Kidney glomerular epithelial cell (primary cell): ENCODE results near the gene CCDC182.

ENCODE experiments used
- DNase-seq: peaks from one replicate; lab custom pipeline; 2025; lab: John Stamatoyannopoulos, UW

The CCDC182 gene

DNA sequence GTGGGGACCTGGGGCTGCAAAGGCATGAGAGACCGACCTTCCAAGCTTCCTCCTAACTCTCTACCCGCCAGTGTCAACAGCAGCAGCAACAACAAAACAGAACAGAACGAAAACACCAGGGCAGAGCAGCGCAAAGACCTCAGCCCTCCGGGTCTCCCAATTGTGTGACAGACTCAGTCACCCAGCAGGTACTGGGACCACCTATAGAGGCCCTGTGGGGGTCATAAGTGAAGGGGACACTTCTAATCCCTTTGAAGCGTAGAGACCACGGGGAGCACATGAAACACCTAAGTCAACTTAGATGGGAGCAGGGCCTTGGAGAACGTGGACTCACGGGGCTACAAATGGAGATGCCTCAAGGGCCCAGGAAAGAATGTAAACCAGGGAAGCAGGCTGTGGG, 12.6 kb upstream of the CCDC182 start:
- no peak for DNase-seq

DNA sequence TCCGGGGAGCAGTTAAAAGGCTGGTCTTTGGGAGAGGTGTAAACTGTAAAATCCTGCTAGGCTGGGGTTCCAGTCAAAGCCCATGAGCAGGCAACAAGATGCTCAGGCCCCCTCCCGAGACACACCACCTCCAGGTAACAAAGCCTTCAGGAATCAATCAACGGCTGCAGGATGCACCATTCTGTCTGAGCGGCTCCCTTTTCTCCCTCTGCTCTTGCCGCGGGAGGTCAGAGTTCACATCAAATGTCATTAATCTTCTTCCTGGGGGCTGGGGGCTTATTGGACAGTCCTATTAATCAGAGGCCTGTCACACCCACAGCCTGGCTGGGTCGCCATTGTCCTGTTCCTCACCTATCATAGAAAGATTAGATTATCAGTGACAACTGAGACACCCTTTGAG, 11.9 kb upstream of the CCDC182 start:
- no peak for DNase-seq

DNA sequence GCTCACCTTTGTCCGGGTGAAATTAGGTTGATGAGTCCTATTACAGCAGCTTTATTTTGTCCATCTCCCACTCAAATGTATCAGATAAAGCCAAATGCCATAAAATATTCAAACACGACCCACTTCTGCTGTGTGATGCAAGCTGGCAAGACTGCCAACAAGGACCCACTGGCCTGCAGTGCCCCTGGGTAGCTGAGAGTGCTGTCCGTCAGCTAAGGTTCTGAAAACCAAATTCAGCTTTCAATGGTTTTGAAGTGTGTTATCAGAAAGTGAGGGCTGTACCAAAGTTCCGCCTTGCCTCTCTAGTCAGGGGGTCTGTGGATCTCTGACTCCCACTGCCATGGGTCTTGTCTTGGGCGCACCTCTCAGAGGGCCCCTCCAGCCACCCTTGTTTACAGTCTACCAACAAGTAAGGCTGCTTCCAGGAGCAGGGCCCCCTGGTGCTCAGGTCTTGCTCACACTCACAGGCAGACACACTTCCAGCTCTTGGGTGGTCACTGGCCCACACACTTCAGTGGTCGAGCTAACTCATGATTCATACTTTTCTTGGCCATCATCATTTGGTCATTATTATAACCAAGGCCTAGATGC, 10.5 kb upstream of the CCDC182 start:
- no peak for DNase-seq

DNA sequence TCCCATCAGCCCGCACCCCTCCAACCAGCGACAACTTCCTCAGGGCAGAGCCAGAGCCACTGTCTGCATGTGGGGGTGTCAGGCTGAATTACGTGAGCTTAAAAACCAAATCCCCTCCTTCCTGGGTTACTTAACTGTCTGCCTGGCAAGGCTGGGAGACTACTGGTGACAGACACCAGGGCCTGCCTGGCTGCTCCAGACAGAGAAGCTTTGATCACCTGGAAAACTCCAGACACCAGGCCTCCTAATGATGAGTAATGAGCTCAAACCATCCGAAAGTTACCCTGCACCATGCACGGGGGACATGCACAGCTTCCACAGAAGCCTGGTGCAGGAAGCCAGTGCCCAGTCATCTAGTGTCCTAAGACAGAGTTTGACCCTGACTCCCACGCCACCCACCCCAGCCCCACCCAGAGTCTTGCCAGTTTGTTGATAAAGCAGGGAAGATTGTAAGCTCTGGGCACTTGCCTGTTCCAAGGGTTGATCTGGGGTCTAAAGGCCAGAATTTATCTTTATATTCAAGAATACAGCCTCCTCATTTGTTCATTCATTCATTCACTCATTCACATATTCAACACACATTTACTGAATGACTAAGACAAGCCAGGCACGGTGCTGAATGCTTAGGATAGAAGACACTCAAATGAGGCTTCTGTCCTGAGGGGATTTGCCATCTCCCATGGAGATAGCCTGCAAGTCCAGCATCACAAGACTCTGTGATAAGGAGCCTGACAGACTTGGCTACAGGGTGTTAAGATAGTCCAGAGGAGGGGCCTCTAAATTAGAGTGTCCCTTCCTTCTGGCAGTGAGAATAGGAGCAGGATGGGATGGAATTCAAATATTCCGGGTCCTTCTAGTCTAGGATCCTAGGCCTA, 7.2 kb upstream of the CCDC182 start:
- DNase-seq = no peak

DNA sequence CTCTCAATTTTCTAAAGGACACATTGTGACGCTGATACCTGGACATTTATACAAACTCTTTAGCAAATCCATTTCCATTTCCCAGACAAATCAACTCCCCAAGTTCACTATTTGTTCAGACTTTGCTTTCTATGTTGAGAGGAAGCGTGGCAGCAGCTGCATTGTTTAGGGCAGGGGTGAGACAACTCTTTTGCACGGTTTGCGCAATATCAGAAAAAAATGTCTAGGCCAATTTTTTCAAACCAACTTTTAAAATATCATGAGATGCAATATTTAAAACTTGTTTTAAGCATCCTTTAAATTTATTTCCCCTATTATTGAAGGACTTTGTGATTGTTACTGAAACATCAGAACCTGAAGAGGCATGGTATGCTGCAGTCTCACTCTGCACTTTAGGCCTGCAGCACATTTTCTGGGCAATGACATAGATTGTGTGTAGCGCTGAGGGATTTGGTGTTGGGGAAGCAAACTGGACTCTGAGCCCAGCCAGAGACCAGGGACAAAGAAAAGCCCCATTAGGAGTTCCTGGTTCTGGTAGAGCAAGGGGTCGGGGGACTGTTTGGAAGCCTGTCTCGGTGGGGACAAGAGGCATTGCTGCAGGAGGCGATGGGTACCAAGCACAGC, 6.4 kb upstream of the CCDC182 start:
- no peak for DNase-seq

DNA sequence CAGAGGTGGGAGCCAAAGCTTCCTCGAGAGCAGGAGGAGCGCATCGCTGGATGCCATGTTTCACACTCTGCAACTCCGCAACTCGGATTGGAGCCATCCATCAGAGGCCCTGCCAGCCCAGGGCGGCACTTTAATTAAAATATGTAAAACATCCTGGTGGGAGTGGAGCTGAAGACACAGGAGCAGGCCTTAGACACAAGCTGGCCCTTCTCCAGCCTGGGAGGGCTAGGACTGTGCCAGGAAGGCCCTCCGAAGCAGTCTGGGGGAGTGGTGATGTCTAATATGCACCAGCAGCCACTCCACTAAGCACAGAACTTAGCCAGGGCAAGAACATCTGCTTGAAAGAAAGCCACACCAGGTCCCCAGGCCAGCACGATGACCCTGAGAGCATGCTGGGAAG, 5.8 kb upstream of the CCDC182 start:
- DNase-seq = no peak

DNA sequence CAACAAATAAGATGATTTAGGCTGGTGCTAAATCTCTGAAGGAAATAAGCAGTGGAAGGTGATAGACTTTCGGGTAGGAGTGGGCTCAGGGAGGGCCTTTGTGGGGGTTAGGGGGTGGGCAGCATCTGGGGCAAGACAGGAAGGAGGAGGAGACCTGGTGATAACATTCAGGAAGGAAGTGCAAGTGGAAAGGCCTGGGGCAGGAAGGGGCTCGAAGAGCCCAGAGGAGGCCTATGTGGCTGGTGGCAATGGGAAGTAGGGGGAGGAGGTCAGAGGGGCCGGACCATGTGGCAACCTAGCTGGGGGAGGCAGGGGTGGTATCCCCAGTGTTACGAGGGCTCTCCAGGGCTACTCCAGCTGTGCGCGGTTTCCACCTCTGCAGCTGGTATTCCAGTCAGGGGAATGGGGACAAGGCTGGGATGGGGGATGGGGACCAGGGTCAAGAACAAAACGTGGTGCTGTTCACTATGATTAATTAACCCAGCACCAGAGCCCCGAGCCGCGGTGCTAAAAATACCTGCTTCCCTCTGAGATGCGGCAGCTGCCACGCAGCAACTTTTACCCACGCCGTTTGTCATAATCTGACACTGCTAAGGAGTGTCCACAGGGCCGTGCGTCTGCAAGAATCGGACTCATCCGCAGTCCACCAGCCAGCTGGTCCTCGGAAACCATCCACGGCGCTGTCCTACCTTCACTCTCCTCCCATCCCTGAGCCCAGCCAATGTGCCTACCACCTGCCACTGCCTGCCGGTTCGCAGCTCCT, 5.2 kb upstream of the CCDC182 start:
- no peak for DNase-seq

DNA sequence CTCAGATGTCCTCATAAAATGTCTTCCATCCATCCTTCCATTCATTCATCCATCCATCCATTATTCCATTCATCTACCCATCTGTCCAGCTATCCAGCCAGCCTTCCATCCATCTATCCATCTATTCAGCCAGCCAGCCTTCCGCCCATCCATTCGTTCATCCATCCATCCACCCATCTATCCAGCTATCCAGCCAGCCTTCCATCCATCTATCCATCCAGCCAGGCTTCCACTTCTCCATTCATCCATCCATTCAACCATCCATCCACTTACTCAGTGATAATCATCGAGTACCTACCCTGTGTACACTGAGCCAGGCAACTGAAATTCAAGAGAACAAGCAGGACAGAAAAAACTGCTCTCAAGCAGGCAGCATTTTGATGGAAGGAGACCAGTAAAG, 4.6 kb upstream of the CCDC182 start:
- DNase-seq = no peak

DNA sequence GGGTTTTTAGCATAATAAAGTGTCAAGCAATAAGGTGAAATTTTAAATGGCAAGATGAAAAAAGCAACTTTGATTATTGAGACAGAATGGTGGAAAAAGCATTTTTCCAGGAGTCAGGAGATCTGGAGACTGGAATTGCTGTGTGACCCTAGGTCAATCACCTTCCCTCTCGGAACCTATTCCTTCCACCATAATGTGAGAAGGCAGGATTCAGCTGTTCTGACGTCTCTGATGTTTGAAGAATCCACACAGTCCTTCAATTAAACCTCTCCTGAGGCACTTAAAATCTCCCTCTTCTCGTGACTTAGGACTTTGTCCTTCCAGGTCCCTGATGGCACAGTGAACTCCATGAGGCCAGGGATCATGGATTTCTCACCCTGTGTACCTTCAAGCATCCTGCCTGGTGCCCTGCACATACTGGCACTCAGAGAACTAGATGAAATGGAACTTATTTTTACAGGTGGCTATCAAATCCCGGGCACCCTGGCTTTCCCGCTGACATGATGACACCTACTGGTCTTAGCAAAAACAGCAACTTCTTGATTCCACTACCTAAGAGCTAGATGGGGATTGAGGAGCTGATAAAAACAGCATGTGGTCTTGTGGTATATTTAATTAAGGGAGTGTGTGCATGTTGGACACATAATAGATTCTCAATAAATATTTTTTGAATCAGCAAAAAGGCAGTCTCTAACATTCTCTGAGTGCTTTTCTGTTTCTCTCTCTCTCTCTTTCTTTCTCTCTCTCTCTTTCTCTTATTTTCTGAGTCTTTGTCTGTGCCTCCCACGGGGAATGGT, 2.3 kb upstream of the CCDC182 start:
- peak; percentile 28 for DNase-seq

DNA sequence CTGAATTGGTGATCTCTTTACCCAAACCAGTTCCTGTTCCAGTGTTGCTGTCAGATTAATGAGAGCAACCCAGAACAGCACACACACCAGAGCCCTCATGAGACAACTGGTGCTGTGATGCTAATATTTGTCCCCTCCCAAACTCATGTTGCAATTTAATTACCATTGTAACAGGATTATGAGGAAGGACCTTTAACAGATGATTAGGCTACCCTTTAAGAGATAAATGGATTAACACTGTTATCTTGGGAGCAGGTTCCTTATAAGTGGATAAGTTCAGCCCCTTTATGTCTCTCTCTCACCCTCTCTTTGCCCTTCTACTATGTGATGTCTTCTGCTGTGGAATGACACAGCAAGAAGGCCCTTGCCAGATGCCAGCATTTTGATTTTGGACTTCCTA, 1.1 kb upstream of the CCDC182 start:
- DNase-seq = no peak

DNA sequence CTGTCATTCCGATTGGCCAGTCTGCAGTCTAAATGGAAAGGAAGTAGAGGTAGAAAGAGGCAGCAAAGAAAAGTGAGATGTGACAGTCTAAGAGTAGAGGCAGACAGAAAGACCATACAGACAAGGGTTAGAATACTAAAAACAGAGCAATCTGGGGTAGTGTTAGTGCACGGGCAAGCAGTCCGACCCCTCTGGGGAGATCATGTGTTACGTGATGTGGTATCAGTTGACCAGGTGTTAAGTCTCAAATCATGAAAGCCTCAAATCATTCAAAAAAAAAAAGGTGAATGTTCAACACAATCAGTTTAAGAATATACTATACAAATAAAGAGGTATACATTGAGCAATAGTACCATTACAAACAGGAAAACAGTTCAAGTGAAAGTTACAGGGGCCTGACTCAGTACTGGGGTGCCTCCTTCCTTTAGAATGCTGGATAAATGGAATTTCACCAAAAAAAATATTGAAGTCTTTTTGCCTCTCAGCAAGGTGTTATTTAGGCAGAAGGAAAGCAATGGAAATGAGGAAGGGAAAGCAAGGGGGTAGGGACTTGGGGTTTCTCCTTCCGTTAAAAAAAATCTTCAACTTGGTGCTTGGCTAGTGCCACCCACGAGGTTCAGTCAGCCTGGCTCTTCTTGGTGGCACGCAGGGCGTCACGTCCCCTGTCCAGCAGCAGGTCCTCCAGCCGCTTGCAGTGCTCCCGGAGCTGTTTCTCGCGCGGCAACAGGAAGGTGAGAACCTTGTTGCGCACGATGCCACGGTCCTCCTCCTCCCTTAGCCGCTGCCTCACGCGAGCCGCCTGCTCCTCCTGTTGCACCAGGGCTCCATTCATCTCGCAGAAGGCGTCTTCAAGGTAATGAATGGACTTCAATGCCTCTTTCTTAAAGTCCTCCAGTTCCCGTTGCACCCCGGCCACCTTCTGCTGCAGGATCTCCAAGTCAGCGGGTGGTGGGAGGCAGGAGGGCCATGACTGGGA, 616 bp downstream of the CCDC182 start:
- DNase-seq = no peak

DNA sequence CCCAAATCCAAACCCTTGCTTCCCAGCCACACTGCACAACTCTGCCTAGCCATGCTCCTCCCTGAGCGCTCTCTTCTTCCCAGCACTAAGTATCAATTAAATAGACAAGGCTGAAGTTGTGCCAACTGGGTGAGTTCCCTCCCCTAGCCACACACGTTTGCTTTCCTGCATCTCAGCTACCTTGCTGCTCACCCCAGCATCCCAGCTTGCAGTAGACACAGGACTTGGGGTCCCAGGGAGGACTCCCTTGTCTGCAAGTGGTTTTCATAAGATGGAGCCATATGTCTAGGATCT, 4.9 kb downstream of the CCDC182 start:
- DNase-seq = no peak

DNA sequence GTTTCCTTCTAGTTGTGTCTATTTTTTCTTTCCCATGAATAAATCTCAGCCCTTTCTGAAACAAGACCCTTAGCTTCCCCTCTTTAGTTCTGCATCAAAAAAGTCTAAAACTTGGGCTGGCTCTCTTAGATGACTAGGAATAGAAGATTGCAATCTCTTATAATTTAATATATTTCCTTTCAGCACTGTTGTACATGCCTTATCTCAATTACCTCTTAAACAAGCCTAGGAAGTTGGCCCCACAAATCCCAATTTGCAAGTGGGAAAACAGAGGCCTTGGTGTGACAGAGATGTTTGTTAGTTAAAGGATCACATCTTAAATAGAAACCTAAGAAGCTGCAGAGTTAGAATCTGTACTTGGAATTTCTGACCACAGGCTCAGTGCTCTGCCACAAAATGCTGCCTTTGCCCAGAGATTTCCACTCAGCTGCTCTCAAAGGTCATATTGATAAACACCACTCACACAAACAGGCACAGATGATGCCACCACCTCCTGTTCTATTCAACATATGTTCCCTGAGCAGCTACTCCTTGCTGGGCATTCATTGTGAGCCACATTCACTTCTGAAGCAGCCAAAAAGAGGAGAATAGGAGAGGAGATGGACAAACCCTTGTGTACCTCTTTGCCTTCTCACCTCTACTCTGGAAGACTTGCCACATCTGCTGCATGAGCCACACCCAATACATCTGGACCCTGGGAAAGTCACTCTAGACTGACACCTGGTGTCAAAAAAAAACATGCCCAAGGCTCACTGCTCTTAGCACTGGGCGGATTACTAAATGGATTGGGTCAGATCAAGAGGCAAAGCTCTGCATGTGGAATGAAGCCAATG, 5.5 kb downstream of the CCDC182 start:
- DNase-seq = no peak

DNA sequence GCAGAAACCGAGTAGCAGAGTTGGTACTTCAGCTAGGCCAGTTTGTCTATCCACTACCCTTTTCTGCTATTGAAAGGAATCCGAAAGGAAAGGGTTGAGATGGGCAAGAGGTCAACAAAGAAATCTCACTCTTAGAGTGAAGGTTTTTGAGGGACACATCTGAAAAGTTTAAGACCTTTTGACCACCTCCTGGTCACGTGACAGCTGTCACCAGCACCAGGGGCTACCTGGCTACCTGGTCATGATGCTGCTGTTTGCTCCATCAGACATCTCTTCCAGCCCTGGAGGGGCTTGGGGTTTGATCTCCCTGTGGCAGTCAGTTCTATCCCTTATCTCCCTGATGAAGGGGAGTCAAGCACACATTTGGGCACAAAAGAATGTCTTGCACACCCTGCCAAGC, 7.6 kb downstream of the CCDC182 start:
- no peak for DNase-seq

DNA sequence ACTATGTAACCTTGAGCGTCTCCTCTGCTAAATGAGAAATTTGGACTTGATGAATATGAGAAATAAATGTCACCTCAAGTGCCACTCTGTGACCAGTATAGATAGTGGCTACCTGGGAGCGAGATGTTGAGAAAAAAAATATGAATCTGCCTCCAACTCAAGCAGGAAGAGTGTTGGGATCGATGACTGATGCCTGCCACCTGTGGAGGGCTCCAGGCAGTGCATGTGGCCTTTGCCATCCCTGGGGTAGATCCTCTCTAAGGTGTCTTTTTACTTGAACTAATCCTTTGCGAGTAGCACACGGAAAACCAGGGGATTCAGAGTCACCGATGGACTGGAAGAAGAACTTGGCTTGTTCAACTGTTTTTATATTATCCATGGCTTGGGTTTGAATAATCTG, 9.4 kb downstream of the CCDC182 start:
- peak; percentile 5 for DNase-seq

DNA sequence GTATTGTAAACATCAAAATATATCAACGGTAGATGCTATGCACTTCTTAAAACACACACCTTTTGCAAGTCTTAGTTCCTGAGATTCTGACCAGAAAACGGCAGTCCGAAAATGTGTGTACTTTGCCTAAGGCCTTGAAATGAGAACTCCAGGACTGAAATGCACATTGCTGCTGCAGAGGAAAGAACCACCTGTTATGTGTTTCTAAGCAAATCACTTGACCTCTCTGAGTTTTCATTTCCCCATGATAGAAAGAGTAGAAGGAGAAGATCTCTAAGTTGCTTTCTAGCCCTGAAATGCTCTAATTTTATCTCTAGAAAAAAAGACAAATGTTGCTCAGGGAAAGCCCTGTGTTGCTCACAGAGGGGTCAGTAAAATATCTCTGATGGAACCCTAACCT, 9.9 kb downstream of the CCDC182 start:
- no peak for DNase-seq

DNA sequence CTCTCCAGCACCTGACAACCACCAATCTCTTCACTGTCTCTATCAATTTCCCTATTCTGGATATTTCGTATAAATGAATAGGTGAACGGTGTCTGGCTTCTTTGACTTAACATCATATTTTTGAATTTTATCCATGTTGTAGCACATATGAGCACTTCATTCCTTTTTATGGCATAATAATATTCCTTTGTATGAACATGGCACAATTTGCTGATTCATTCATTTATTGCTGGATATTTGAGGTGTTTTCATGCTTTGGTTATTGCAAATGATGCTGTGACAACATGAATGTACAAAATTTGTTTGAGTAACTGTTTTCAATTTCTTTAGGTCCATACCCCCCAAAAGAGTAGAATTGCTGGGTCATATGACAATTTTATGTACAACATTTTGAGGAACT, 12.0 kb downstream of the CCDC182 start:
- no peak for DNase-seq

DNA sequence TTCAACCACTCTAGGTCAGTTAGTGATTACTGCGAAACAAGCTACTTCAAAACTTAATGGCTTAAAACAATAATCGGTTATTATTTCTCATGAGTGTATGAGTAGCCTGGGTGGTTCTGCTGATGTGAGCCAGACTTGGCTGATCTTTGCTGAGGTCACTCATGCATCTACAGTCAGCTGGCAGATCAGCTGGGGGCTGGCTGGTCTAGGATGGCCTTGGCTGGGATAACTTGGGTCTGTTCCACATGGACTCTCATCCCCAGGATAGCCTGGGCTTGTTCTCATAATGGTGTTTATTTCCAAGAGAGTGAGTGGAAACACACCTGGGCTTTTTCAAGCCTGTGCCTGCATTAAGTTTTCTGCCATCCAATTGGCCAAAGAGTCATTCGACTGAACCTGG, 13.0 kb downstream of the CCDC182 start:
- peak; percentile 25 for DNase-seq

DNA sequence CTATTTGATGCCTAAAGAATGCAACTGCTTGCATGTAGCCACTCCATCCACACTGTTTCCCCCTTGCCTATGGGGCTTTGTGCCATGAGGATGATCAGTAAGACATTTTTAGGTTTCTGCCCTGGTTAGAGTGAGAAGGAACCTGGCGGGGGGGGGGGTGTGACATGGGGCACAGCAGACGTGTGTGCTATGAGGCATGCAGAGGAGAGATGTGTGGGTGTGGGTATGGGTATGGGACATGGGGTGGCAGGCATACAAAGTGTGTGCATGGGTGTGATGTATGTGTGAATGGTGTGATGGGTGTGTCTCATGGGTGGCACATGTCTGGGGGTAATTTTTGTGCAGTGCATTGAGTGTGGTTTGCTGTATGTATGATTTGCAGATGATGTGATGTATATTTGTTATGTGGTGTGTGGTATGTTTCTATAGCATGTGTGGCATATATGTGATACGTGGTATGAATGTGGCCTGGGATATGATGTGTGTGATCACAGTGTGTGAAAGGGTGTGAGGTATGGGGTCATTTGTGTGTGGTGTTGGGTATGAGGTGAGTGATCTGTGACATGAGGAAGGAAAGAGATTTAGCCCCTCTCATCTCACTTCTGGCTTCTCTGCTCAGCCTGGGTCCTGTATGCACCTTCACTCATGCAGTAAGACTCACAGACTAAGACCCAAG, 14.9 kb downstream of the CCDC182 start:
- no peak for DNase-seq
